GM12873 (cell line): ENCODE measurements around the gene SELENON.

Source experiments
- TF ChIP-seq, protein P1 (sequence below): IDR thresholded peaks from 2 replicates; pipeline ENCODE4 v1.5.1; 2012; ENCODE audit warnings: low read depth, mild to moderate bottlenecking, moderate library complexity, low read length, control low read depth; ENCODE audit not compliant: insufficient read depth; ENCODE audit errors: missing control alignments

The SELENON gene

GRCh38 chr1:25821630-25822091 lies 21.7 kb downstream of the SELENON start:
- TF ChIP-seq, protein P1, sequence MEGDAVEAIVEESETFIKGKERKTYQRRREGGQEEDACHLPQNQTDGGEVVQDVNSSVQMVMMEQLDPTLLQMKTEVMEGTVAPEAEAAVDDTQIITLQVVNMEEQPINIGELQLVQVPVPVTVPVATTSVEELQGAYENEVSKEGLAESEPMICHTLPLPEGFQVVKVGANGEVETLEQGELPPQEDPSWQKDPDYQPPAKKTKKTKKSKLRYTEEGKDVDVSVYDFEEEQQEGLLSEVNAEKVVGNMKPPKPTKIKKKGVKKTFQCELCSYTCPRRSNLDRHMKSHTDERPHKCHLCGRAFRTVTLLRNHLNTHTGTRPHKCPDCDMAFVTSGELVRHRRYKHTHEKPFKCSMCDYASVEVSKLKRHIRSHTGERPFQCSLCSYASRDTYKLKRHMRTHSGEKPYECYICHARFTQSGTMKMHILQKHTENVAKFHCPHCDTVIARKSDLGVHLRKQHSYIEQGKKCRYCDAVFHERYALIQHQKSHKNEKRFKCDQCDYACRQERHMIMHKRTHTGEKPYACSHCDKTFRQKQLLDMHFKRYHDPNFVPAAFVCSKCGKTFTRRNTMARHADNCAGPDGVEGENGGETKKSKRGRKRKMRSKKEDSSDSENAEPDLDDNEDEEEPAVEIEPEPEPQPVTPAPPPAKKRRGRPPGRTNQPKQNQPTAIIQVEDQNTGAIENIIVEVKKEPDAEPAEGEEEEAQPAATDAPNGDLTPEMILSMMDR = no peak

GRCh38 chr1:25825605-25826004 lies 25.6 kb downstream of the SELENON start:
- TF ChIP-seq, protein P1 = no peak

DNA sequence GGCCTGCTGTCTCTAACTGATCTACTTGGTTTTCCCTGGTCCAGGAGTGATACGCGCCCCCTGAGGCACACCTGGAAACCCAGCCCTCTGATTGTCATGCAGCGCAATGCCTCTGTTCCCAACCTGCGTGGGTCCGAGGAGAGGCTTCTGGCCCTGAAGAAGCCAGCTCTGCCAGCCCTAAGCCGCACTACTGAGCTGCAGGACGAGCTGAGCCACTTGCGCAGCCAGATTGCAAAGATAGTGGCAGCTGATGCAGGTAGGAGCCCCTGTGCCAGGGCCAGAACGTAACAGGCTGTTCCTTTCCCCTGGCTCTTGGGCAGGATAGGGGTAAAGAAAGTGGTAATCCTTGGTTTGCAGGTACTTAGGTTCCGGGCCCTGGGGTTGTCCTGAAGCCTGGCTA lies 26.6 kb downstream of the SELENON start:
- TF ChIP-seq, protein P1 = no peak

GRCh38 chr1:25828491-25828890 lies 28.5 kb downstream of the SELENON start:
- TF ChIP-seq, protein P1 = no peak

DNA sequence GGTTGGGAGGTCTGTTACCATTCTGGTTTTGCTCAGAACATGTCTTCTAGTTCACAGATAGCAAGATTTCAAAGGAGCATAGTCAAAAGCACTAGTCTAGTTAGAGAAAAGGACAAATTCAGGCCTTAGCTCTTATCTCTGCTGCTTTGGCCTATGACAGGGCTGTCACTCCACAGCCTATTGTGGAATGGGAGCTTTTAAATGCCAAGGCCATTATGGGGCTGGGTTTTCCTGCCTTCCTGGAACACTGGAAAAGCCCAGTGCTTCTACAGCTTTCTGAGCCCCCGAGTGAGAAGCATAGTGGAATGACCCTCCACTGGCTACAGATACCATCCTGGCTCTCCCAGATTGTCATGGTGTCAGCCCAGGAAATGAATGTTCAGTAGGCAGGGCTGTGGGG lies 29.1 kb downstream of the SELENON start:
- TF ChIP-seq, protein P1 = no peak

DNA sequence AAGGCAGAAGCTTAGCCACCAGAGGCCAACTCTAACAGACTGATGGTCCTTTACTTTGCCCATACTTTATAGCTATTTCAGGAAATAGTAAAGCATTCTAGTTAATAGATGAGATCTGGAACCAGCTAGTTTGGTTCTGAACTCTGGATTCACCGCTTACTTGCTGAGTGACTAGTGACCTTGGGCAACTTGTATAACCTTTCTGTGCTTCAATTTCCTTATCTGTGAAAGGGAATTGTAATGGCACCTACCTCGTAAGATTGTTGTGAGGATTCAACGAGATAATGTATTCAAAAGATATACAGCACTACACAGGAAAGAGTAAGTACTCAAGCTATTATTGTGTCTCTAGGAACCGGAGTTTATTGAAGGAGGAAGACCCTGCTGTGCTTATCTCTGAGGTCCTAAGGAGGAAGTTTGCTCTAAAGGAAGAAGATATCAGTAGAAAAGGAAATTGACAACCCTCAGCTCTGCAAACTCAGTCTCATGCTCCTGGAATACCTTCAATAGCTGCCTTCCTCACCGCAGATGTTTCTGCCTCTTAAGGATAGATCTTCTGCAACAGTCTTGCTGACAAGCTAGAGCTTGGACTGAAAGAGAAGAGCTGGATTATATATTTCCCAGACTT lies 31.7 kb downstream of the SELENON start:
- TF ChIP-seq, protein P1 = no peak

DNA sequence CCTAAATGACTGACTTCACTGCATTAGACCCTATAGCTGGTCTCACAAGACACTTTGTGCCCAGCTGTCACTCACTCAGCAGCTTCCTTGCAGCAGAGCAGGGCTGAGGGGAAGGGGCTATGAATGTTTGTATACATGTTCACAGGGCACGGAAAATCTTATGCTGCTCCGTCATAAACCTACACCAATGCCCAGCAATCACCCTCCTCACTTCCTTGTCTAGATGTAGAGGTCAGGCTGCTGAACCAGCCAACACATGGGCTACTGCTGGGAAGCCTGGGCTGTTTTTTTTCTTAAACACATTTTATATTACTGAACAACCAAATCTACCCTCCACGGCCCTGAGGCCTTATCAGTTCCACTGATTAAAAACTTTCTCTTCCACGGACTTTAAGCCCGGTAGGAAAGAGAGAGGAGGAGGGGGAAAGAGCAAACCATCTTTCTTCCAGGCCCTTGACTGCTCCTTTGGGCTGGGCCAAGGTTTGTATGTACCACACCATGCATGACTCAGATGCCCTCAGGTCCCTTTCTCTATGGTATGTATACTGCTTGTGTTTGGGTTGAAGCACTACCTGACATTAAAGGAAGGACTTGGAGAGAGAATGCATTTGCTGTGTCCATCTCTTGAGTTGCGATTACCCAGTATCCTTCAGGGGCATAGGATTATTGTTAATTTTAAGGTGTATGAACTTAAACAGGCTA lies 32.5 kb downstream of the SELENON start:
- TF ChIP-seq, protein P1 = no peak
